Keratinocyte (primary cell): ENCODE measurements around the gene ASTN2.

ENCODE experiments used
- EZH2 ChIP-seq: IDR thresholded peaks from one replicate; pipeline ENCODE4 v1.6.1; 2012; ENCODE audit warnings: inconsistent platforms, mild to moderate bottlenecking, low read length, moderate library complexity
- TF ChIP-seq, protein P1 (sequence below), 3 experiments: IDR thresholded peaks in 1 of 3; conservative IDR thresholded peaks in 1 of 3; optimal IDR thresholded peaks in 1 of 3; 2 replicates in 2 of 3; 3 replicates in 1 of 3; pipeline versions ENCODE3 to v1.5.1; 2011; ENCODE audit warnings: low read length in 3 of 3, mild to moderate bottlenecking in 3 of 3, moderate library complexity in 2 of 3, control low read depth in 1 of 3, inconsistent platforms in 1 of 3; ENCODE audit not compliant: insufficient read depth in 2 of 3; ENCODE audit errors: extremely low read depth in 1 of 3

DNA sequence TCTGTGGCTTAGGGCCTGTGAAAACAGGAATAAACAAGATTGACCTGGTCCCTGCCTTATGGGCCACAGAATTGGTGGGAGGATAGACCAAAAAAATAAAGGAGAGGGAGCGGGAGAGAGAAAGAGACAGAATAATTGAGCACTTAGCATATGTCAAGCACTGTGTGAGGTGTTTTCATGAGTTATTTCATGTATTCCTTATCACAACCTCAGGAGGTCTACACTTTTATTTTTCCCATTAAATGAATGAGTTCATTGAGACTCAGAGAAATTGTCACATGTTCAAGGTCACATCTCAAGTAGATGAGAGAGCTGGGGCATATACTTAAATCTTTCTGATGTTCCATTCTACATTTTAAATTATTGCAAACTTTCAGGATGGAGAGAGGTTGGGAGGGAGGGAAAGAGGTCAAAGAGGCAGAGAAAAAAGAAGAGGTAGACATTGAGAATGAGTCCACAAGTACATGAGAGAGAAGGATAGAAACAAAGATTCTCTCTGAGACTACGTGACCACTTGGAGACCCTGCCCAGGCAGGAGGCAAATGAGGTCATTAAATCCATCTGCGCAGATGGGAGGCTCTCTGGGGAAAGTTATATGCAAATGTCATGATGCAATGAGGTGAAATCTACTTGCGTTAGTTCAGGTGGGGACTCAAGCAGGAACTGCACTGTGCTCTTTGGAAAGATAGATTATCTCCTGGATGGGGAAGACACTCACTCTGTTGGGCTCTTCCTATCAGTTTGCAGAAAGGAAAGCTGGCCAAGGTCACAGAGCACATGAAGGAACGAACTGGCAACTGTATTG, 1019.8 kb downstream of the ASTN2 start:
- TF ChIP-seq, protein P1, sequence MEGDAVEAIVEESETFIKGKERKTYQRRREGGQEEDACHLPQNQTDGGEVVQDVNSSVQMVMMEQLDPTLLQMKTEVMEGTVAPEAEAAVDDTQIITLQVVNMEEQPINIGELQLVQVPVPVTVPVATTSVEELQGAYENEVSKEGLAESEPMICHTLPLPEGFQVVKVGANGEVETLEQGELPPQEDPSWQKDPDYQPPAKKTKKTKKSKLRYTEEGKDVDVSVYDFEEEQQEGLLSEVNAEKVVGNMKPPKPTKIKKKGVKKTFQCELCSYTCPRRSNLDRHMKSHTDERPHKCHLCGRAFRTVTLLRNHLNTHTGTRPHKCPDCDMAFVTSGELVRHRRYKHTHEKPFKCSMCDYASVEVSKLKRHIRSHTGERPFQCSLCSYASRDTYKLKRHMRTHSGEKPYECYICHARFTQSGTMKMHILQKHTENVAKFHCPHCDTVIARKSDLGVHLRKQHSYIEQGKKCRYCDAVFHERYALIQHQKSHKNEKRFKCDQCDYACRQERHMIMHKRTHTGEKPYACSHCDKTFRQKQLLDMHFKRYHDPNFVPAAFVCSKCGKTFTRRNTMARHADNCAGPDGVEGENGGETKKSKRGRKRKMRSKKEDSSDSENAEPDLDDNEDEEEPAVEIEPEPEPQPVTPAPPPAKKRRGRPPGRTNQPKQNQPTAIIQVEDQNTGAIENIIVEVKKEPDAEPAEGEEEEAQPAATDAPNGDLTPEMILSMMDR (optimal IDR thresholded peaks at IDR 0.05 in 1 of 3, IDR thresholded peaks at IDR 0.05 in 1 of 3, conservative IDR thresholded peaks at IDR 0.05 in 1 of 3; ENCODE audit: extremely low read depth in 1 of 3, insufficient read depth in 2 of 3, low read length in 3 of 3), result no peak
- no peak for TF ChIP-seq EZH2
